NCI-H748 (cell line): ENCODE results near the gene MKRN2.
"Not testable (repeated sequence)": the region's sequence is repeated elsewhere in the genome, so short reads cannot be mapped to it uniquely, and the experiment has no call there.

Source experiments
- DNase-seq: peaks from one replicate; lab custom pipeline; 2025; ENCODE audit not compliant: unreplicated experiment; lab: John Stamatoyannopoulos, UW

The MKRN2 gene

GRCh38 chr3:12586403-12586802 is 29.5 kb downstream of the MKRN2 start:
- no peak for DNase-seq

GRCh38 chr3:12588039-12589009 is 31.4 kb downstream of the MKRN2 start:
- peak; percentile 84 for DNase-seq

GRCh38 chr3:12590096-12590495 is 33.2 kb downstream of the MKRN2 start:
- no peak for DNase-seq

- no peak for DNase-seq
These were observed 34.6 kb downstream of the MKRN2 start for GRCh38 chr3:12591456-12591855.

- no peak for DNase-seq
These were observed 35.3 kb downstream of the MKRN2 start for GRCh38 chr3:12591997-12592715.

GRCh38 chr3:12593473-12593872 is 36.6 kb downstream of the MKRN2 start:
- no peak for DNase-seq

- DNase-seq, result no peak
These were observed 42.0 kb downstream of the MKRN2 start for GRCh38 chr3:12598890-12599289.

GRCh38 chr3:12601072-12601471 is 44.2 kb downstream of the MKRN2 start:
- DNase-seq, result no peak

GRCh38 chr3:12603969-12604368 is 47.1 kb downstream of the MKRN2 start:
- no peak for DNase-seq

GRCh38 chr3:12608376-12608775 is 51.5 kb downstream of the MKRN2 start:
- DNase-seq, result no peak

- DNase-seq, result no peak
These were observed 54.2 kb downstream of the MKRN2 start for GRCh38 chr3:12611117-12611516.

GRCh38 chr3:12612514-12613226 is 55.8 kb downstream of the MKRN2 start:
- no peak for DNase-seq

- no peak for DNase-seq
These were observed 56.4 kb downstream of the MKRN2 start for GRCh38 chr3:12613250-12613649.

- no peak for DNase-seq
These were observed 58.4 kb downstream of the MKRN2 start for GRCh38 chr3:12615266-12615665.

- no peak for DNase-seq
These were observed 61.5 kb downstream of the MKRN2 start for GRCh38 chr3:12618426-12618825.

GRCh38 chr3:12620305-12620704 is 63.4 kb downstream of the MKRN2 start:
- DNase-seq, result no peak

GRCh38 chr3:12620729-12621128 is 63.8 kb downstream of the MKRN2 start:
- no peak for DNase-seq

GRCh38 chr3:12622335-12622734 is 65.4 kb downstream of the MKRN2 start:
- DNase-seq, result no peak

GRCh38 chr3:12624056-12624455 is 67.2 kb downstream of the MKRN2 start:
- DNase-seq, result no peak

GRCh38 chr3:12624964-12625363 is 68.1 kb downstream of the MKRN2 start:
- not testable (repeated sequence) for DNase-seq

GRCh38 chr3:12627370-12627769 is 70.5 kb downstream of the MKRN2 start:
- no peak for DNase-seq
